ENCODE results near the gene ADAM11.
A peak's percentile ranks its signal among the peaks of the same experiment; 100 is the strongest.

ADAM11 gene

DNA sequence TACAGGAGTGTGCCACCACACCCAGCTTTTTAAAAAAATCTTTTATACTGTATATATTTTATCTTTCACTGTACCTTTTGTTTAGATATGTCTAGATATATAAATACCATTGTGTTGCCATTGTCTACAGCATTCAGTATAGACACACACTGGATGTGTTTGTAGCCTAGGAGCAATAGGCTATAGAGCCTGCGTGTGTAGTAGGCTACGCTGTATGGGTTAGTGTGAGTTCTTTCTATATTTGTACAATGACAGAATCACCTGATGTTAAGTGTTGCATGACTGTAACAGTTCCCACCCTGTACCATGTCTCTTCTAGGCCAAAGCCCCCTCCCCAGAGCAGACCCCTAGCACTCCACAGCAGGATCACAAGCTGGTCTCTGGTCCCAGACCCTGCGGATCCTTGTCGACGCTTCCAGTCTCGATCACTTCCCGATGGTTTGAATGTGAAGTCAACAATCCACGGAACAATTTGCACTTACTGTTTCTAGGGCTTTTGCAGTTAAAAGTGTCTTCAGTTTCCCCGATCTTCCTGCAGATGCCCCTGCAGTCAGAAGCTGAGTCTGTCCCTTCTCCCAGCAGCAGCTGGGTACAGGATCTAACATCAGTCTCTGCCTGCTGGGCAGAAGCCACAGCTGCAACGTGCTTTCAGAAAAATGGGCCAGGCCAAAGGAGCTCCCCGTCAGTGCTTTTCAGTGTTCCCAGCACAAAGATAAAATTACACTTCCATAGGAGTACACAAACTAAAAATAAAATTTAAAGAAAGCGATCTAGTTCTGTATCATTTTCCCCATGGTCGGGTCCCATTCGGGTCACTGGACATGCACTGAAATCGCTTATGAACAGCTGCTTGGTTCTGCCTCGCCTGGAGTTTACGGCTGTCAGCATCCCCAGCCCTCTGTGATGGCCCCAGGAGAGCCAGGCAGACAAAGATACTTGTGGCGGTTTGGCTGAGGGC lies 35.4 kb downstream of the ADAM11 start:
- H3K4me3 ChIP-seq (ENCODE audit: low read length) = no peak overlapping the region
- TF ChIP-seq CTCF (conservative IDR thresholded peaks at IDR 0.05; ENCODE audit: low read depth, low read length) = no peak
- DNase-seq (ENCODE audit: low read depth) = no peak

- no peak overlapping the region for H3K4me3 ChIP-seq (ENCODE audit: low read length)
- peak; percentile 48 for DNase-seq (ENCODE audit: low read depth)
- TF ChIP-seq CTCF (conservative IDR thresholded peaks at IDR 0.05; ENCODE audit: low read depth, low read length) = no peak
These were observed 36.1 kb downstream of the ADAM11 start for GRCh38 chr17:44794851-44795413.

DNA sequence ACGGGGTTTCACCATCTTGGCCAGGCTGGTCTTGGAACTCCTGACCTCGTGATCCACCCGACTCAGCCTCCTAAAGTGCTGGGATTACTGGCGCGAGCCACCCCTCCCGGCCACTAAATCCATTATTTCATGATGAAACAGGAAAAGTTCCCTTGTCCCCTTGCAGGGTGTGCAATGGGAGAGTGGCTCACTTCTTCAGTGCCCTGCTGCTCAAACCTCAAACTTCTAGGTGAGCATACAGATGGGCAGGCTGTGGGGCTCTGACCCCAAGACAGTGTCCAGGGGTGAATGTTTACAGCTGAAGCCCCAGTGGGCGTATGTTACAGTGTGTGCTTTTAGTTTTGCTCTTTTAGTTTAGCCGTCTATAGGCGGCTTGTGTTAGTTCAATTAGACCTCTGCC lies 36.6 kb downstream of the ADAM11 start:
- no peak for TF ChIP-seq CTCF (conservative IDR thresholded peaks at IDR 0.05; ENCODE audit: low read depth, low read length)
- no peak overlapping the region for H3K4me3 ChIP-seq (ENCODE audit: low read length)
- no peak for DNase-seq (ENCODE audit: low read depth)

- no peak for TF ChIP-seq CTCF (conservative IDR thresholded peaks at IDR 0.05; ENCODE audit: low read depth, low read length)
- no peak overlapping the region for H3K4me3 ChIP-seq (ENCODE audit: low read length)
These were observed 37.1 kb downstream of the ADAM11 start for GRCh38 chr17:44795928-44796327.

DNA sequence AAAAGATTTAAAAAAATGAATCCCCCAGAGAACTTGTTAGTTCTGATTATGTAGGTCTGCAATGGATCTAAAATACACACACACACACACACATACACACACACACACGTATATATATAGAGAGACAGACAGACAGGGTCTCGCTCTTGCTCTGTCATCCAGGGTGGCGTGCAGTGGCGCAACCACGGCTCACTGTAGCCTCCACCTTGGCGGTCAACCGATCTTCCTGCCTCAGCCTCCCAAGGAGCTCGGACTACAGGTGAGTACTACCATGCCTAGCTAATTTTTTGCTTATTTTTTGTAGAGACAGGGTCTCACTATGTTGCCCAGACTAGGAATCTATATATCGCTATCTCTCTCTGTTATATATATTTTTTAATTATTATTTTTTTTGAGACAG lies 37.9 kb downstream of the ADAM11 start:
- H3K4me3 ChIP-seq (ENCODE audit: low read length) = no peak overlapping the region
- TF ChIP-seq CTCF (conservative IDR thresholded peaks at IDR 0.05; ENCODE audit: low read depth, low read length) = no peak
- DNase-seq (ENCODE audit: low read depth) = no peak

More at GRCh38 chr17:44795928-44796327, 37.1 kb downstream of the ADAM11 start:
- no peak for DNase-seq (ENCODE audit: low read depth)

- DNase-seq (ENCODE audit: low read depth) = peak; percentile 87
- TF ChIP-seq CTCF (conservative IDR thresholded peaks at IDR 0.05; ENCODE audit: low read depth, low read length) = no peak
- H3K4me3 ChIP-seq (ENCODE audit: low read length) = peak overlapping the region; percentile 16
These were observed 39.0 kb downstream of the ADAM11 start for GRCh38 chr17:44797802-44798201.

All from retinal pigment epithelial cell (primary cell).